ENCODE measurements around the gene SPO11.

- TF ChIP-seq, protein P1, sequence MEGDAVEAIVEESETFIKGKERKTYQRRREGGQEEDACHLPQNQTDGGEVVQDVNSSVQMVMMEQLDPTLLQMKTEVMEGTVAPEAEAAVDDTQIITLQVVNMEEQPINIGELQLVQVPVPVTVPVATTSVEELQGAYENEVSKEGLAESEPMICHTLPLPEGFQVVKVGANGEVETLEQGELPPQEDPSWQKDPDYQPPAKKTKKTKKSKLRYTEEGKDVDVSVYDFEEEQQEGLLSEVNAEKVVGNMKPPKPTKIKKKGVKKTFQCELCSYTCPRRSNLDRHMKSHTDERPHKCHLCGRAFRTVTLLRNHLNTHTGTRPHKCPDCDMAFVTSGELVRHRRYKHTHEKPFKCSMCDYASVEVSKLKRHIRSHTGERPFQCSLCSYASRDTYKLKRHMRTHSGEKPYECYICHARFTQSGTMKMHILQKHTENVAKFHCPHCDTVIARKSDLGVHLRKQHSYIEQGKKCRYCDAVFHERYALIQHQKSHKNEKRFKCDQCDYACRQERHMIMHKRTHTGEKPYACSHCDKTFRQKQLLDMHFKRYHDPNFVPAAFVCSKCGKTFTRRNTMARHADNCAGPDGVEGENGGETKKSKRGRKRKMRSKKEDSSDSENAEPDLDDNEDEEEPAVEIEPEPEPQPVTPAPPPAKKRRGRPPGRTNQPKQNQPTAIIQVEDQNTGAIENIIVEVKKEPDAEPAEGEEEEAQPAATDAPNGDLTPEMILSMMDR (IDR thresholded peaks at IDR 0.05 in 2 of 3, conservative IDR thresholded peaks at IDR 0.05 in 1 of 3; ENCODE audit: control insufficient read depth in 2 of 3, extremely low read depth in 1 of 3, insufficient read depth in 1 of 3, low read depth in 3 of 3, low read length in 3 of 3) = no peak
- TF ChIP-seq TCF12 (IDR thresholded peaks at IDR 0.05; ENCODE audit: low read depth, low read length) (no peak), EZH2 (IDR thresholded peaks at IDR 0.05; ENCODE audit: borderline replicate concordance, control insufficient read depth, low read depth, low read length) (no peak), TAF1 (IDR thresholded peaks at IDR 0.05; ENCODE audit: borderline replicate concordance, low read depth, low read length) (no peak), HDAC2 (IDR thresholded peaks at IDR 0.05) (no peak), EED (IDR thresholded peaks at IDR 0.05; ENCODE audit: low read depth) (no peak)
Observed at GRCh38 chr20:57320358-57320757, 9.2 kb upstream of the SPO11 start.

Measured in GM12878 (cell line).